K562 (cell line): Measurements from ENCODE around the gene OR6V1.

Source experiments
- CEBPB ChIP-seq: fragments of 450-650 bp; IDR thresholded peaks from 2 replicates; pipeline ENCODE4 v1.6.1; 2016; ENCODE audit warnings: missing genetic modification characterization, missing compliant biosample characterization
- ETV6 ChIP-seq, 3 experiments: fragments of 150-350 bp in 1 of 3; sonication (generic) in 1 of 3; formaldehyde crosslinking in 1 of 3; IDR thresholded peaks; 2 replicates each; pipeline versions ENCODE4 v1.6.1 to v1.8.0; 2014 to 2022; ENCODE audit warnings: borderline replicate concordance in 2 of 3, low read depth in 2 of 3, antibody characterized with exemption in 1 of 3, low read length in 1 of 3, mild to moderate bottlenecking in 1 of 3, missing genetic modification reagents in 1 of 3
- EZH2 ChIP-seq: IDR thresholded peaks from 2 replicates; pipeline ENCODE4 v1.6.1; 2012; ENCODE audit warnings: low read depth, mild to moderate bottlenecking, inconsistent platforms, low read length, borderline replicate concordance
- POLR2A ChIP-seq: fragments of 450-650 bp; conservative IDR thresholded peaks from 2 replicates; pipeline ENCODE4 v1.6.1; 2016
- POLR3G ChIP-seq: IDR thresholded peaks from 2 replicates; pipeline ENCODE4 v1.6.1; 2011; ENCODE audit not compliant: insufficient read length, insufficient replicate concordance; ENCODE audit errors: extremely low read depth
- RAD21 ChIP-seq, 2 experiments: fragments of 250-450 bp in 1 of 2; fragments of 450-650 bp in 1 of 2; sonication (Bioruptor Pico) in 1 of 2; formaldehyde crosslinking in 1 of 2; IDR thresholded peaks in 1 of 2; conservative IDR thresholded peaks in 1 of 2; 2 replicates each; pipeline versions ENCODE4 v1.4.0 to v1.8.0; 2020 to 2022; ENCODE audit warnings: mild to moderate bottlenecking in 2 of 2, moderate library complexity in 1 of 2
- STAT6 ChIP-seq: sonication (generic); formaldehyde crosslinking; IDR thresholded peaks from 2 replicates; pipeline ENCODE4 v1.8.1; 2023; ENCODE audit warnings: mild to moderate bottlenecking, missing genetic modification reagents
- ZSCAN29 ChIP-seq: fragments of 450-650 bp; IDR thresholded peaks from 2 replicates; pipeline ENCODE4 v1.6.1; 2017
- TF ChIP-seq, protein P1 (sequence below), 3 experiments: IDR thresholded peaks in 2 of 3; conservative IDR thresholded peaks in 1 of 3; 2 replicates each; pipeline ENCODE4 v1.5.1; 2011 to 2012; ENCODE audit warnings: low read length in 3 of 3, mild to moderate bottlenecking in 3 of 3, control low read depth in 2 of 3, improper control_type of control experiment in 1 of 3, inconsistent platforms in 1 of 3, low read depth in 1 of 3, mixed read lengths in 1 of 3, moderate library complexity in 1 of 3; ENCODE audit not compliant: insufficient read depth in 2 of 3
- TF ChIP-seq, protein P2 (sequence below): fragments of 450-650 bp; IDR thresholded peaks from 2 replicates; pipeline ENCODE4 v1.7.1; 2018; ENCODE audit warnings: mild to moderate bottlenecking, low read depth; ENCODE audit not compliant: partially characterized antibody
- TF ChIP-seq, protein P3 (sequence below): sonication (generic); IDR thresholded peaks from 2 replicates; pipeline ENCODE4 v1.6.1; 2016
- TF ChIP-seq, protein P4 (sequence below): sonication (generic); formaldehyde crosslinking; IDR thresholded peaks from 2 replicates; pipeline ENCODE4 v1.5.0; 2020; ENCODE audit warnings: missing genetic modification reagents

DNA sequence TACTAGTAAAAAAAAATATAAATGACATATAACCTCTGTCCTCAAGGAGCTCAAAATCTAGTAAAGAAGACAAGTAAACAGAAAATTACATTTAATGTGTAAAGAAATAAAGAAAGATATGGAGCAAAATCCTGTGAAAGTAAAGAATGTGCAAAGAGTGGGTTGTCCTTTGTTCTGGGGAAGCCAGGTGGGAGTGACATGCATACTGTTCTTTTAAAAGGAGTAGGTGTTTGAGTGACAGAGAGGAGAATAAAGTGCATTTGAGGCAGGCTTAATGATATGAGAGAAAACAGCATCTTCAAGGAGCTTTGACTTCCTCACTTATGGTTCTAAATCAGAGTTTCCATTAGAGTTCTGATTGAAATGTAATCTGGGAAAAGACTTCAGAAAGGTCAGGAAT, 22.0 kb downstream of the OR6V1 start:
- TF ChIP-seq POLR2A, result no peak
- TF ChIP-seq, protein P1, sequence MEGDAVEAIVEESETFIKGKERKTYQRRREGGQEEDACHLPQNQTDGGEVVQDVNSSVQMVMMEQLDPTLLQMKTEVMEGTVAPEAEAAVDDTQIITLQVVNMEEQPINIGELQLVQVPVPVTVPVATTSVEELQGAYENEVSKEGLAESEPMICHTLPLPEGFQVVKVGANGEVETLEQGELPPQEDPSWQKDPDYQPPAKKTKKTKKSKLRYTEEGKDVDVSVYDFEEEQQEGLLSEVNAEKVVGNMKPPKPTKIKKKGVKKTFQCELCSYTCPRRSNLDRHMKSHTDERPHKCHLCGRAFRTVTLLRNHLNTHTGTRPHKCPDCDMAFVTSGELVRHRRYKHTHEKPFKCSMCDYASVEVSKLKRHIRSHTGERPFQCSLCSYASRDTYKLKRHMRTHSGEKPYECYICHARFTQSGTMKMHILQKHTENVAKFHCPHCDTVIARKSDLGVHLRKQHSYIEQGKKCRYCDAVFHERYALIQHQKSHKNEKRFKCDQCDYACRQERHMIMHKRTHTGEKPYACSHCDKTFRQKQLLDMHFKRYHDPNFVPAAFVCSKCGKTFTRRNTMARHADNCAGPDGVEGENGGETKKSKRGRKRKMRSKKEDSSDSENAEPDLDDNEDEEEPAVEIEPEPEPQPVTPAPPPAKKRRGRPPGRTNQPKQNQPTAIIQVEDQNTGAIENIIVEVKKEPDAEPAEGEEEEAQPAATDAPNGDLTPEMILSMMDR (IDR thresholded peaks at IDR 0.05 in 2 of 3, conservative IDR thresholded peaks at IDR 0.05 in 1 of 3; ENCODE audit: insufficient read depth in 2 of 3, low read depth in 1 of 3, low read length in 3 of 3), result no peak
- TF ChIP-seq, protein P2, sequence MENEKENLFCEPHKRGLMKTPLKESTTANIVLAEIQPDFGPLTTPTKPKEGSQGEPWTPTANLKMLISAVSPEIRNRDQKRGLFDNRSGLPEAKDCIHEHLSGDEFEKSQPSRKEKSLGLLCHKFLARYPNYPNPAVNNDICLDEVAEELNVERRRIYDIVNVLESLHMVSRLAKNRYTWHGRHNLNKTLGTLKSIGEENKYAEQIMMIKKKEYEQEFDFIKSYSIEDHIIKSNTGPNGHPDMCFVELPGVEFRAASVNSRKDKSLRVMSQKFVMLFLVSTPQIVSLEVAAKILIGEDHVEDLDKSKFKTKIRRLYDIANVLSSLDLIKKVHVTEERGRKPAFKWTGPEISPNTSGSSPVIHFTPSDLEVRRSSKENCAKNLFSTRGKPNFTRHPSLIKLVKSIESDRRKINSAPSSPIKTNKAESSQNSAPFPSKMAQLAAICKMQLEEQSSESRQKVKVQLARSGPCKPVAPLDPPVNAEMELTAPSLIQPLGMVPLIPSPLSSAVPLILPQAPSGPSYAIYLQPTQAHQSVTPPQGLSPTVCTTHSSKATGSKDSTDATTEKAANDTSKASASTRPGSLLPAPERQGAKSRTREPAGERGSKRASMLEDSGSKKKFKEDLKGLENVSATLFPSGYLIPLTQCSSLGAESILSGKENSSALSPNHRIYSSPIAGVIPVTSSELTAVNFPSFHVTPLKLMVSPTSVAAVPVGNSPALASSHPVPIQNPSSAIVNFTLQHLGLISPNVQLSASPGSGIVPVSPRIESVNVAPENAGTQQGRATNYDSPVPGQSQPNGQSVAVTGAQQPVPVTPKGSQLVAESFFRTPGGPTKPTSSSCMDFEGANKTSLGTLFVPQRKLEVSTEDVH, result no peak
- TF ChIP-seq EZH2, result no peak
- no peak for TF ChIP-seq RAD21 (CRISPR knock-in tag; conservative IDR thresholded peaks at IDR 0.05 in 1 of 2, IDR thresholded peaks at IDR 0.05 in 1 of 2)
- TF ChIP-seq, protein P3, sequence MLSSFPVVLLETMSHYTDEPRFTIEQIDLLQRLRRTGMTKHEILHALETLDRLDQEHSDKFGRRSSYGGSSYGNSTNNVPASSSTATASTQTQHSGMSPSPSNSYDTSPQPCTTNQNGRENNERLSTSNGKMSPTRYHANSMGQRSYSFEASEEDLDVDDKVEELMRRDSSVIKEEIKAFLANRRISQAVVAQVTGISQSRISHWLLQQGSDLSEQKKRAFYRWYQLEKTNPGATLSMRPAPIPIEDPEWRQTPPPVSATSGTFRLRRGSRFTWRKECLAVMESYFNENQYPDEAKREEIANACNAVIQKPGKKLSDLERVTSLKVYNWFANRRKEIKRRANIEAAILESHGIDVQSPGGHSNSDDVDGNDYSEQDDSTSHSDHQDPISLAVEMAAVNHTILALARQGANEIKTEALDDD, result no peak
- TF ChIP-seq, protein P4, sequence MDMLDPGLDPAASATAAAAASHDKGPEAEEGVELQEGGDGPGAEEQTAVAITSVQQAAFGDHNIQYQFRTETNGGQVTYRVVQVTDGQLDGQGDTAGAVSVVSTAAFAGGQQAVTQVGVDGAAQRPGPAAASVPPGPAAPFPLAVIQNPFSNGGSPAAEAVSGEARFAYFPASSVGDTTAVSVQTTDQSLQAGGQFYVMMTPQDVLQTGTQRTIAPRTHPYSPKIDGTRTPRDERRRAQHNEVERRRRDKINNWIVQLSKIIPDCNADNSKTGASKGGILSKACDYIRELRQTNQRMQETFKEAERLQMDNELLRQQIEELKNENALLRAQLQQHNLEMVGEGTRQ (CRISPR knock-in tag), result no peak
- no peak for TF ChIP-seq ZSCAN29
- no peak for TF ChIP-seq STAT6 (CRISPR knock-in tag)
- no peak for TF ChIP-seq POLR3G
- TF ChIP-seq CEBPB, result no peak
- TF ChIP-seq ETV6 (IDR thresholded peaks at IDR 0.05; ENCODE audit: borderline replicate concordance in 1 of 2, low read depth in 2 of 2, low read length in 1 of 2), result no peak
- no peak for TF ChIP-seq ETV6 (CRISPR knock-in tag; IDR thresholded peaks at IDR 0.05; ENCODE audit: borderline replicate concordance)
